HG02642 (cell line): ENCODE measurements around the gene HDLBP.
"Not testable (repeated sequence)": the region's sequence is repeated elsewhere in the genome, so short reads cannot be mapped to it uniquely, and the experiment has no call there.

Experiments
- ATAC-seq: cut with Tn5 transposase; IDR thresholded peaks from one replicate; pipeline ENCODE4 v1.9.1; 2021; ENCODE audit warnings: mild to moderate bottlenecking; ENCODE audit not compliant: unreplicated experiment, poor library complexity

HDLBP gene

DNA sequence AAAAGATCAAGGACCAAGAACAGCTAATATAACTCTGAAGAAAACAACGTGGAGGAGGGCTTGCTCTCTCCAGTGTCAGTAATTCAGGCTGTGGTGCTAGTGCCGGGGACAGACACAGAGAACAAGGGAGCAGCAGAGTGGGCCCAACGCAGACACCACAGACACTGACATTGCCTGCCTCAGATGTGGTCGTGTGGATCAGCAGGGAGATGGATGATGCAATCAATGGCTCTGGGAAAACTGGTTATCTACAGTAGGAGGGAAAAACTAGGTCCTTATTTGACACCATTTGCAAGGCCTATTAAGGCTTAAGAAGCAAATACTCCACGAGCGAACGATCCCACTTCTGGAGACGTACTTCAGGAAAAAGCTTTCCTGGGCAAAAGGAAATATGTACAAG lies 36.1 kb downstream of the HDLBP start:
- ATAC-seq, result no peak

DNA sequence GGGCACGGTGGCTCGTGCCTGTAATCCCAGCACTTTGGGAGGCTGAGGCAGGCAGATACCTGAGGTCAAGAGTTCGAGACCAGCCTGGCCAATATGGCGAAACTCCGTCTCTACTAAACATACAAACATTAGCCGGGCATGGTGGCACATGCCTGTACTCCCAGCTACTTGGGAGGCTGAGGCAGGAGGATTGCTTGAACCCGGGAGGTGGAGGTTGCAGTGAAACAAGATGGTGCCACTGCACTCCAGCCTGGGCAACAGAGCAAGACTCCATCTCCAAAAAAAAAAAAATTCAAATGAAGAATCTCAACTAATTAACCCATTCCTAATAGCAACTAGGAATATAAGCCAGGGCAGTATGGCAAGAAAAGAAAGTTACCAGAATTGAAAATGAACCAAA lies 37.2 kb downstream of the HDLBP start:
- ATAC-seq, result not testable (repeated sequence)

DNA sequence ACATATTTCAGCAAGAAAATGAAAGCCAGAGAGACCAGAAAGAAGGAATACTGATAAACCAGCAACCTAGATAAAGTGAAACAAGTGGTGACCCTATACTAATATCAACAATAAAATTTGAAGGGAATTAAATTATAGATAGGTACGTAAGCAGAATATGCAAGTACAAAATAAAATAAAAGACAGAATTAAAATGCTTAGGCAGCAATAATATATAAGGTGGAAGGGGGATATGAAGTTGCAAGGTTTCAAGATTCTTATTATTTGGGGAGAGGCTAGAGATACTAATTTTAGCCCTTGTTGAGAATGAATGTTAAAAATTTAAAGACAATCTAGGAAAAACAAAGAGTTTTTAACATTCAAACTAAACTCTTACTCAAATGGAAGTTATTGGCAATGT lies 39.6 kb downstream of the HDLBP start:
- ATAC-seq, result no peak

DNA sequence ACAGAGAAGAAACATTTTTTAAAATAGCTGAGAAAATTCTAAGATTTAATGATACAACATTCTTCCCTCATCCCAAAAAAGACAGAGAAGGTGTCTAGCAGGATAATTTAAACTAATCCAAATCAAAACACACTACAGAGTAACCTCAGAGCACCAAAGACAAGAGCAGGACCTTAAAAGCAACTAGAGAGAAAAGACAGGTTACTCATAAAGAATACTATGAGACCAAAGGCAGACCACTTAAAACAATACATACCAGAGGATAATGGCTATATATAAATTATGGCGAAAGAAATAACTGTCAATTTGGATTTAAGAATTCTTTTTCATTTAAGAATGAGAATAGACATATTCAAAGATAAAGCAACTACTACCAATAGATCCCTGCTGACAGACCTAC lies 40.0 kb downstream of the HDLBP start:
- no peak for ATAC-seq

DNA sequence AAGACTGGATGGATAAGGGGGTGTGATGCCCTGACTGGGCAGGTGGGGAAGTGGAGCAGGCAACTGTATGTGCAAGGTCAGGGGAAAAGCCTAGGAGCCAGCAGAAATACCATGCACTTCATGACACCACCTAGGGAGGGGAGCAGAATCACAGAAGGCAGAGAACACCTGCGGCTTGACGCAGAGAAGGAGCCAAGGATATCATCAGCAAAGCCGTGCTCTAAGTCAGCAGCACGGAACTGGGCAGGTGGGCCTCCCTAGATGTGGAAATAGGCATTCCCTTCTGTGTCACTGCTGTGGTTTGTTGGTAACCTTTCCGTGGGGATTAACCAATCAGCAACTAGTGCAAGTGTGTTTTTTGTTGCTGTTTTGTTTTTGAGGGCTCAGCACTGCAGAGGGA lies 41.3 kb downstream of the HDLBP start:
- no peak for ATAC-seq

DNA sequence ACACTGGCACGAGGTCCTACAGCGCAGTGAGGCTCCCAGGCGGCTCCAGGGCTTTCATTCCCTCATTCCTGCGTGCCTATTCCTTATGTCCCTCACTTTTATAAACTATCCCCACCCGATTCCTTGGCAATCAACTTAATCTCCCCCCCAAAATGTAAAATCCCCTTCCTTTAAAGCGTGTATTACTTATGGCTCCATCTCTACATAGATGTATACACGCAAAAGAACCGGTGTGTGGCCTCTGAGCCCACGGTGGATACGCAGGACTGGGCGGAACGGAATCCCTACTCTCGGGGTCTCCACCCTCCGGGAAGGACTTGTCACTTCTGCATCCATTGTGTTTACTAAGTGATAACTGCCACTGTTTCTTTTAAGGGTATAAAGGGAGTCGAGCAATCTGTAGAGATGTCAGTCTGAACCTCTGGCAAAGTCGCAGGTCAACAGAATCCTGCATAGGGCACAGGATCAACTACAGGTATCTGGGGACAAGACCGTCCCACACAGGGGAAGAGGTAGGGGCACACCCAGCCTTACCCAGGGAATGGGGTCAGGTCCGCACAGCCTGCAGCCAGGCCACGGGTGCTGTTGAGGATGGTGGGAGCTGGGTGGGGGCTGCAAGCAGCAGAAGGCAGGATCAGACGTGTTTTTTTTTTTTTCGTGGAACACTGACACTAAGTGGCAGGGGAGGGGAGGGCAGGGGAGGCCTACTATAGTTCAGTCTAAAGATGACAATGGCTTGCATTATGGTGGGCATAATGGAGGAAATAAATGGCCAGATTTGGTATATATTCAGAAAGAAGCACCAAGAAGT lies 42.1 kb downstream of the HDLBP start:
- no peak for ATAC-seq

DNA sequence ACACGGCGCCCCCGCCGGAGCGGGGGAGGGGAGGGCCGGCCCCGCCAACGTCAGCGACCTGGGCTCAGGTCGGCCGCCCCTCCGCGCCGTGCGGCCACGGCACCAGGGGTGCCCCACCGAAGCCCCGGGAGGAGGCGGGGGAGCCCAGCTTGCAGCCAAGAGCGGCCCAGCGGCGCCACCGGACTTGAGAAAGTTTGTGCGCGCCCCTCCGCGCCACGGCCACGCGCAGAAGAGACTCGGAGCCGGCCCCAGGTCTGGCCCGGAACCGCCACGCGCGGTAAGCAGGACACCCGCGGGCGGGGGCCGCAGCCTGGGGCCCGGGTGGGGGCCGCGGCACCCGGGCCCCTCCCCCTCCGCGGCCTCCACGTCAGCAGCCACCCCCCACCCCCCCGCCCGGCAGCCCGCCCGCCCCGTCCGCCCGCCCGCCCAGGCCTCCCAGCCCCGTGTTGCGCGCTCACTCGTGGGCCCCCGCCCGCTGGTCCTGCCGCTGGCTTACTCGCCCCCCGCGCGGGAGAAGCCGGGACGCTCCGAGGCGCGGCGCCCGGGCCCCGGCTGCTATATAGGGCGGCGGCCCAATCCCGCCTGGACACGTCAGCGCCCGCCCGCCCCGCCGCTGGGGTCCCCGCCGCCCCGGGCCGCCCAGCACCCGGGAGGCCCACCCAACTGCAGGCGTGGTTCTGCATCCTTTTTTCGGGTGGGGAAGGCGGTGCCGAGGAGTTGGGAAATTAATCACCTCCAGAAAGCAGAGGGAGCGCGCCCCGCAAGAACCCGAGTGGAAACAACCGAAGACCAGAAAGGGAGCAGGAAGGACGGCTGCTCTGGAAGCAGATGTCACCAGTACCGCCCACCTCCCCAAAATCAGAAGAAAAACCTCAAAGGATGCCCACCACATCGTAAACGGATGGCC lies 42.9 kb downstream of the HDLBP start:
- peak; percentile 55 for ATAC-seq

DNA sequence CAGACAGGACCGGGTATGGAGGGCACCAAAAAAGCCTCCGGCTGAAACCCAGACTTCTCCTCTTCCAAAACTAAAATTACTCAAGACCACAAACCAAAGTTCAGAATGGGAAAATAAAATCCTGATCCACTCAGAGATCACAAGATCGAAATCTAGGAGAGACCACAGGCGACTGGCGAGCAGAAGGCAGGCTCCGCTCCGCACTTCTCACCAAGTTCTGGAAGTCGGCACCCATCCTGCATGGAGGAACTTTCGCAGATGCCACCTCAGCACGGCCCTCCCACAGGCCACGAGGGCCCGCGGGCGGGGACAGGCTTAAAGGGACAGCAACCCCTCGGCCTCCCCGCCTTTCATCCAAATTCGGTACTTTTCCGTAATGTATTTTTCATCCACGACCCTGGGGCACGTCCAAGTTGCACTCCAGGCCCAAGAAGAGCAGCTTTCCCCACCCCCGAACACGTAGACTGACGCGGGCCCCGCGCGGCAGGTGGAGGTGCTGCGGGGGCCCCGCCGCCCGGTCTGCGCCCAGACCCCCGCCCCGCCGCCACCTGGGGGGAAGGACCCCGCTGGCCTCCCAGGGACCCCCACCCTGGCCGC lies 43.7 kb downstream of the HDLBP start:
- ATAC-seq, result peak; percentile 52

DNA sequence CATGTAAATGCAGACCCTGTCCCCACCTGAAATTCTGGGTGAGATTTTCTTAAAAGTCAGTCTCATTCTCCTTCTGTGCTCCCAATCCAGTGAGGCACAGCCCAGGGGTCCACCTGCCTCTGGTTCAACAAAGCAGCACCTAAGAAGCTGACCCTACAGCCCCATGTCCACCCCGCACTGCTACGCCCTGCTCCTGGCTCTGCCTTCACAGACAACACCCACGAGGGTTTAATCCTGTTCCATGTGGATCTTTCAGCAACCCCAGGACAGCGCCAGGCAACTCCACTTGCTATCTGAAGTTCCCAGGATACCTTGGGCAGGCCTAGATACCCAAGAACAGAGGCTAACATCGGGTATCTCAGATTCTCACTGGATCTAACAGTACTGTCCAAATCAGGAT lies 44.9 kb downstream of the HDLBP start:
- no peak for ATAC-seq

DNA sequence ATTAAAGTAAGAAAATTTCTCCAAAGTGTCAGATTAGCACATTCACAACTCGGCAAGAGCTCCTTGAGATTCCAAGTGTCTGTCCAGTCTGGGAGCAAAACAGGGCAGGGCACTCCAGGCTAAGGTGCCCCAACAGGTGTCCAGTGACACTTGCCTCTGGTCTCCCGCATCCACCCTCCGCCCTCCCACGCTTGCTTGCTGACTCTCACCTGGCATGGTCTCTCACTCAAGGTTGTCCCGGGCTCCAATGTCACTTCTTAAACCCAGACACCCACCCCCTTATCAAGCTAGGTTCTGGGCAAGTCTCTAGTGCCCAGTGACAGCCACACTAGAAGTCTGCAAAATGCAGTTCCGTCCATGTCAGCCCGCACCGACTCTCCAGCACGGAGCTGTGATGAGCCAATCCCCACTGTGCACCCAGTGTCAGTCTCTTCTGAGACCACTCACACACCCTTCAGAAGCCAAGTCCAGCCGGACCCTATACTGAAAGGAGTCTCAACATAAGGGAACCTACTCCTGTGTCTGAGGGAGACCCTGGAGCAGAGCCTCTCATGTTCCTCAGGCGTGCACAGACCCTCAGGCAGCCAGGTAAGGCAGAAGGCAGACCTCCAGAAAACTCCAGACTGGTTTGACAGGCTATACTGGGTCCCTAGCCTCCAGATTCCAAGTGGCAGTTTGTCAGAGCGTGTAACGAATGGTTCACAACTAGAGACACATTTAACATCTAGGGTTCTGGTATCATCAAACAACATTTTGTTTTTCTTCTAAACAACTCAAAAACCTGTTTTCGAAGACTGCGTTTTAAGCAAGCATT lies 45.6 kb downstream of the HDLBP start:
- no peak for ATAC-seq

DNA sequence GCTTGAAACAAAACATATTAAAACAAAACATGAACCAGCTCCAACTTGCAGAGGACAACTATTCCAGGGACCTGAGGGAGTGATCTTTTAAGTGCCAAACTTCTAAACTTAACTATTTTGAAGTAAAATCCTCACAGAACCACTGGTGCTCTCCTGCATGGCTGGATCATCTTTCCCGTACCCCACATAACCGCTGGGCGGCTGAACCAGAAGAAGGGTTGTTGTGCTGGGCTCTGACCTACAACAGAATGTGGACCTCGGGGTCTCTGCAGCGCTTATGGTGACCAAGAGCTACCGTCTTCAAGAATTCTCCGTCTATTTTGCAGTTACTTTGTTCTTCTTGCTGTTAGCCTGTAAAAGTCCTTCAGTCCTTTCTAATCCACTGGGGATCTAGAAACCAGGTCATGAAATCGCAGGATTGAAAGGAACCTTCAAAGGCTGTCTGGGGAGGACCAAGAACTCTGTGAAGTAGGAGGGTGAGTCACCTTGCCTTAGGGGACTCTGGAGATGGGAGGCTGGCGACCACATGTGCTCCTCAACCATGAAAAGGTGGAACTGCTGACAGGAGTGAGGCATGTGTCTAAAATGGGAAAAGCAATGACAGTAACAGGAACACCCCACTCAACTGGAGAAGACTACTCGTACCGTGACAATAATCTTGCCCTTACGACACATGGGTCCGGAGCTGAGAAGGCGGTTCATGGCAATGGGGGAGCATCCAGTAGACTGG lies 46.6 kb downstream of the HDLBP start:
- no peak for ATAC-seq

DNA sequence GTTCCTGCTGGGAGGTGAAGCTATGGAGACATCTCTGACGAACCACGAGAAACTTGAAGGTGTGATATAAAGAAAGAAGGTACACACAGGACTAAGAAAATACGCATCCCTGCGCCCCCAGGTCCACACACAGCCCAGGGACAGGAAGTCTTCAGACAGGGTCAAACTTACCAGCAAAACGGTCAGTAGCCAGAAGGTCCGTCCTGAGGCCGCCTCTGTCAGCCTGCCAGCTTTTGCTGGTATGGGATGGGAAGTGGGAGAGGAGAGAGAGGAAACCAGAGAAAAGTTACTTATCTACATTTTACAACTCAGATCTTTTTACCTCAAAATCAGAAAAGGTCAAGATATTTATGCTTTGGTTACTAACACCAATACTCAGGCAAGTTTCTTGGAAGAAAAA lies 47.2 kb downstream of the HDLBP start:
- no peak for ATAC-seq

DNA sequence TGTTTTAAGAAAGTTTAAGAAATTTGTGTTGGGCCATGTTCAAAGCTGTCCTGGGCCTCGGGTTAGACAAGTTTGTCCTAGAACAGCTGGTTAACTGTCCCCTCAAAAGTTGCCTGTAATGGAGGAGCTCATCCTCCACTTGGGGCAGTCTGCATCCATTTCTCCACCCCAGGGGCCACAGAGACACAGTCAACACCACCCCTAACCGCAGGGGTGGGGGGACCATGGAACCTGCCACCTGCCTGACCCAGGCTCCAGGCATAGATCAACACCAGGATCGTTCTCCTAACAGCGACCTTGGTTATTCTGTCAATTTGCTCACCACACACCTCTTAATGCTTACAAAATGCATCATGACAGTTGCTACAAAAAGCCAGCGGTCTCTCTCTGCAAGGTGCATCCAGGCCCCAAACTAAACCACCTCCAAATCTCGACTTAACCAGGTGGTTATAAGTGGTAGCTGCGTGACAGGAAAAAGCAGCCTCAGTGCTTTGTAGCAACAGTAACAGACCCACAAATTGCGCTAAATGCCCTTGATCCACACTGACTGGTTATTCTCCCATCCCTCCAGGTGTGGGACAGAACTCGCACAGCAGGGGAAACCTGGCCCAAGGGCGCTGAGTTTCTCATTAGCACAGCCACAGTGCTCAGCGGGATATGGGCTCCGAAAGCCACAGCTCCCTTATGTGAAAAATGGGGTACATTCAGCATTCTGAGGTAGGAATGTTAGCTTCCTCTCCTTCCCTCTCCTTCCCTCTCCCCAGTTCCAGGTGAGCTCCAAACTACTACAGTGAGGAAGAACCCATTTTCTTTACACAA lies 48.0 kb downstream of the HDLBP start:
- ATAC-seq, result no peak

DNA sequence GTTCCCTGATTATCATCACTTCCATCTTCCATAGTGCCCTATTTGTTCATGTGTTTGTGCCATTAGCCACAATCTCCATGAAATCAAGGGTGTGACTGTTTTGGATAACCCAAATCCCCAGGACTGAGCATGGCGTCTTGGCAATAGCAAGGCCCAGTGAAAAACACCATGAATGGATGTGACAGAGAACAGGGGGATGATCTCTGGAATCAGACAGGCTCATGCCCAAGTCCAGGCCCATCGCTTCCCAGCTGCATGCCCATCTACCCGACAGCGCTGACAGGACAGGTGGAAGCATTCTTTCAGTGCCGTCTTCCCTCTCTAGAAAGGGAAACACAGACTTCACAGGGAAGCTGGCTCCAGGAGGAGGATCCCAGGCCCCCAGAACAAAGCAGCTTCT lies 50.0 kb downstream of the HDLBP start:
- ATAC-seq, result no peak

DNA sequence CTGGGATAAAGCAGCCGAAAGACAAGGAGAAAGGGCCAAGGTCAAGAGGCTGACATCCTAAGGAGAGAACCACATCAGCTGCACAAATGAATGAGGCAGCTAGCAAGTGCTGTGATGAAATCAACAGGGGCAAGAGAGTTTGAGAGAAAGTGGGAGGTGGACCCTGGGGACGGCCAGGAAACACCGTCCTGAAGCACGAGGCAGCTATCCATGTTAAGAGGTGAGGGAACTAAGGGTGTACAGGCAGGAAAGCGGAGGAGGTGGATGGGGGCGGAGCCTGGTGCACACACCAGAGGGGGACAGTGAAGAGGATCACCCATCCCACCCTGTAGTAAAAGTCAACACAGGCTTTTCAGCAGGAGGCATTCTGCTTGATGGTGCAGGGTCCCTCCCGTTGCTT lies 52.4 kb downstream of the HDLBP start:
- ATAC-seq, result no peak

DNA sequence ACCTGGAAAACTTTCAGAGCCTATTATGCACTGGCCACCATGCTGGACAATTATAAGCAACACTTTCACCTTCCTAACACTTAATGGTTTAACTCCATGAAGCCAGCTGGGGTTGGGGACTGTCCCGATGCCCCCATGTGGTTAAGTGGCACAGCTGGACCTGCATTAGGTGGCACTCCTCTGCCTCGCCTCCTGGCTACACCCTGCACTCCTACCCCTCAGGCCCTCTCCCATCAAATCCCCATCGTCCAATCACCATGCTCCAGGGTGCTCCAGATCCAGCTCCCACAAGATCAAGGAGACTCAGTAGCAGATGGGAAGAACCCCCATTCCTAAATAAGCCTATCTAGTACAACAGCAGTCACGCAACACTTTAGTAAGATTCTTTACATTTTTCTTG lies 53.8 kb downstream of the HDLBP start:
- no peak for ATAC-seq

DNA sequence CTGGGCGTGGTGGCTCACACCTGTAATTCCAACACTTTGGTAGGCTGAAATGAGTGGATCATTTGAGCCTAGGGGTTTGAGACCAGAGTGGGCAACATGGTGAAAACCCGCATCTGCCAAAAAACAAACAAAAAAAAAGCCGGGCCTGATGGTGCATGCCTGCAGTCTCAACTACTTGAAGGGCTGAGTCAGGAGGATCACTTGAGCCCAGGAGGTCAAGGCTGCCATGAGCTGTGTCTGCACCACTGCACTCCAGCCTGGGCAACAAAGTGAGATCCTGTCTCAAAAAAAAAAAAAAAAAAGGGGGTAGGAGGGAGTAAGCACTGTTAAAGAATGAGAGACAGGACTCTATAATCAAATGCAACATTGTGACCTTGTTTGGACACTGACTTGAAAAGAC lies 54.6 kb downstream of the HDLBP start:
- ATAC-seq, result no peak

DNA sequence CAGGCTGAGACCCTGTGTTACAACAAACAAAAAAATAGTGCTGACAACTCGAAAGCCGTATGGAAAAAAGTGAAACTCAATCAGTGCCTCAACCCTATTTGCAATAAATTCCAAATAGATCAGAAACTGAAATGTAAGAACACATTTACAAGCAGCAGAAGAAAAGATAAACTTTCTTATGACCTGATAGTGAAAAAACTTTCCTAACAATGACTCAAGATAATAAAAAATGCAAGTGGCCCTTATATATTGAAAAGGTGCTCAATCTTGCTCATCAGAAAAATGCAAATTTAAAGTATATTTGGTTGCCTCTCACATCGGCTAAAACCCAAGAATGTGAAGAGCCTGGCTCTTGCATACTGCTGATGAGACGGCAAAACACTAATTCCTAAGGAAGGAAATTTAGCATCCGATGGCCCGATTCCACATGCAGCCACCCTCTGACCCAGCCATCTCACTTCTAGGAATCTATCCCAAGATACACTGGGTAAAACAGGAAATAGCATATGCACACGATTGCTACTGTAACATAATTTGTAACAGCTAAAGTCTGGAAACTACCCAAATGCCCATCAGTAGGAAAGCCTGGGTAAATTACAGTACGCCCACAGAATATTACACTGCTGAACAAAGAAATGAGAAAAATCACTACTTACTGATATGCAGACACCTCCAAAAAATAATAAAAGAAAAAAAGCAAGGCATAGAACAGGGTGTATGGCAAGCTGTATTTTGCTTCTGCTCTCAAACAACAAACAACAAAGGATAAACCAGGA lies 56.8 kb downstream of the HDLBP start:
- no peak for ATAC-seq
